ENCODE measurements around the gene GGNBP2.

Gene GGNBP2

DNA sequence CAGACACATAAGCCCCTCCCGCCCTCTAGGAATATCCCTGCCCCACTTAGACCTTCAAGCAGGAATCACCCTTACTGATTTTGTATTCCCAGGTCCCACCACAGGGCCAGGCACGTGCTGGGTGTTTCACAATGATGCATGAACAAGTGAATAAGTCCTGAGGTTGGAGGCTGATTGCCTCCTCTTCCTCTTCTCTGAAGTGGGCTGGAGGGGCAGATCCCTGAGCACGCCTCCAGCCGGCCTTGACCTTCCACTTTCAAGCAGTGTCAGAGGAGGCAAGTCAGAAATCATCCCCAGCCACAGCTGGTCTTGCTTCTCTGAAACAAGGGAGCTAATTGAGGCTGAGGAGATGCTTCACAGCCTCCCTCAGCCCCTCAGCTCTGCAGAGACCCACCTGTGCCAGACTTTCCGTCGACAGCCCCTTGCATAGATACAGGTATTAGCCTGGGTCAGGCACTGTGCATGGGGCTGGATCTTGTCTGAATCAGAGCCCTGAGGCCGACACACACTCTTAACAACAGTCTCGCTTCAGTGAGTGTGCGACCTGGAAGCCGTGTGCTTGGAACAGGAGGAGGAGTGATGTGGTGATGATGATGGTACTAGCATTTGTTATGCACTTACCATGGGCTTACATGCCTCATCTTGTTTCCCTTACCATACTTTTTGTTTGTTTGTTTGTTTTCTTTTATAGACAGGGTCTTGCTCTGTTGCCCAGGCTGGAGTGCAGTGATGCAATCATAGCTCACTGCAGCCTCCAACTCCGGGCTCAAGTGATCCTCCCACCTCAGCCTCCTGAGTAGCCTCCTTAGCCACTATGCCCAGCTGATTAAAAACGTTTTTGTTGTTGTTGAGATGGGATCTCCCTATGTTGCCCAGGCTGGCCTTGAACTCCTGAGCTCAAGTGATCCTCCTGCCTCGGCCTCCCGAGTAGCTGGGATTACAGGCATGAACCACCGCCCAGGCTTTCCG is 71.6 kb downstream of the GGNBP2 start:
- no peak for DNase-seq (ENCODE audit: low read depth)
- no peak overlapping the region for H3K4me3 ChIP-seq (replicated peaks; ENCODE audit: low read depth, low read length)
- TF ChIP-seq, protein P1, sequence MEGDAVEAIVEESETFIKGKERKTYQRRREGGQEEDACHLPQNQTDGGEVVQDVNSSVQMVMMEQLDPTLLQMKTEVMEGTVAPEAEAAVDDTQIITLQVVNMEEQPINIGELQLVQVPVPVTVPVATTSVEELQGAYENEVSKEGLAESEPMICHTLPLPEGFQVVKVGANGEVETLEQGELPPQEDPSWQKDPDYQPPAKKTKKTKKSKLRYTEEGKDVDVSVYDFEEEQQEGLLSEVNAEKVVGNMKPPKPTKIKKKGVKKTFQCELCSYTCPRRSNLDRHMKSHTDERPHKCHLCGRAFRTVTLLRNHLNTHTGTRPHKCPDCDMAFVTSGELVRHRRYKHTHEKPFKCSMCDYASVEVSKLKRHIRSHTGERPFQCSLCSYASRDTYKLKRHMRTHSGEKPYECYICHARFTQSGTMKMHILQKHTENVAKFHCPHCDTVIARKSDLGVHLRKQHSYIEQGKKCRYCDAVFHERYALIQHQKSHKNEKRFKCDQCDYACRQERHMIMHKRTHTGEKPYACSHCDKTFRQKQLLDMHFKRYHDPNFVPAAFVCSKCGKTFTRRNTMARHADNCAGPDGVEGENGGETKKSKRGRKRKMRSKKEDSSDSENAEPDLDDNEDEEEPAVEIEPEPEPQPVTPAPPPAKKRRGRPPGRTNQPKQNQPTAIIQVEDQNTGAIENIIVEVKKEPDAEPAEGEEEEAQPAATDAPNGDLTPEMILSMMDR (IDR thresholded peaks at IDR 0.05; ENCODE audit: low read length, missing control alignments), result no peak

DNA sequence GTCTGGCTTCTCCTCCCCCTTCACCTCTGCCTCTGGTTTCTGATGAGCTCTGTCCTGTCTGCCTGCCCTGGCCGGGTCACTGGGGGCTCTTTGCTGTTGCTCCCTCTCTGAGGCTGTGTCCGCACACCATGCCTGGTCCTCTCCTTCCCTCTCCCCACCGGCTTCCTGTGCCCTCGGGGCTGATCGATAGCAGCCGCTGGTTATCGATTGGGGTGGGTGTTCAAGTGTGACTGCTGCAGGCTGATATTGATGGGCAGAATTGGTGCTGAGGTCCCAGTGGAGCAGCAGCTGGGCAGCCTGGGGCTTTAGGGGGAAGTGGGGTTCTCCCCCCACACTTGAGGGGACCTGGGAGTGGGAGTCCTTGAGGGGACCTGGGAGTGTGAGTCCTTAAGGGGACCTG is 73.1 kb downstream of the GGNBP2 start:
- no peak for DNase-seq (ENCODE audit: low read depth)
- no peak overlapping the region for H3K4me3 ChIP-seq (replicated peaks; ENCODE audit: low read depth, low read length)
- TF ChIP-seq, protein P1 (IDR thresholded peaks at IDR 0.05; ENCODE audit: low read length, missing control alignments), result no peak

DNA sequence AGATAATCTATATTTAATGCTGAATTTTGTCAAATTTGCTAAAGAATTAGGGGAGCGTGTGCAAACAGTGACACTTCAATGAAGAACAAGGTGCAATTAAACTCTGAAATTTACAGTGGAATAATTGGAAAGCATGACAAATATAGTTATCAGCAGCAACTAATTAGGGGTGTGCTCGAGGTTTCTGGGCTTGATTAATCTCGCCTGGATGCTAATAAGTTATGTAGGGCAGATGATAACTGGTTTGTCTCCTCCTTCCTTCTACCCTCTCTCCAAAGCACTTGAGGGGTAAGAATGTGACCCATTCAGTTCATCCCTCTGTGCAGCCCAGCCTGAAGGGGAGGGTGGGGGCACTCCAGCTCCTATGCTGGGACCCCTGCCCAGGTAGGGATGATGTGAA is 78.6 kb downstream of the GGNBP2 start:
- no peak for DNase-seq (ENCODE audit: low read depth)
- TF ChIP-seq, protein P1 (IDR thresholded peaks at IDR 0.05; ENCODE audit: low read length, missing control alignments), result no peak
- H3K4me3 ChIP-seq (replicated peaks; ENCODE audit: low read depth, low read length), result no peak overlapping the region

DNA sequence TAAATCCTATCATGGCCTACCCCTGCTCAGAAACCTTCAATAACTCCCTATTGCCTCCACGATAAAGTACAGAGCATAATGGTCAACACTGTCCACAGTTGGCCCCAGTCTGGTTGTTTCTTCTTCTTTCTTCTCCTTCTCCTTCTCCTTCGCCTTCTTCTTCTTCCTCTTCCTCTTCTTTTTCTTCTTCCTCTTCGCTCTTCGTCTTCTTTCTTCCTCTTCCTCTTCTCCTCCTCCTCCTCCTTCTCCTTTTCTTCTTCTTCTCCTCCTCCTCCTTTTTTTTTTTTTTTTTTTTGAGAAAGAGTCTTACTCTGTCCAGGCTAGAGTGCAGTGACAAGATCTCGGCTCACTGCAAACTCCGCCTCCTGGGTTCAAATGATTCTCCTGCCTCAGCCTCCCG is 80.5 kb downstream of the GGNBP2 start:
- TF ChIP-seq, protein P1 (IDR thresholded peaks at IDR 0.05; ENCODE audit: low read length, missing control alignments), result no peak
- no peak for DNase-seq (ENCODE audit: low read depth)
- no peak overlapping the region for H3K4me3 ChIP-seq (replicated peaks; ENCODE audit: low read depth, low read length)

DNA sequence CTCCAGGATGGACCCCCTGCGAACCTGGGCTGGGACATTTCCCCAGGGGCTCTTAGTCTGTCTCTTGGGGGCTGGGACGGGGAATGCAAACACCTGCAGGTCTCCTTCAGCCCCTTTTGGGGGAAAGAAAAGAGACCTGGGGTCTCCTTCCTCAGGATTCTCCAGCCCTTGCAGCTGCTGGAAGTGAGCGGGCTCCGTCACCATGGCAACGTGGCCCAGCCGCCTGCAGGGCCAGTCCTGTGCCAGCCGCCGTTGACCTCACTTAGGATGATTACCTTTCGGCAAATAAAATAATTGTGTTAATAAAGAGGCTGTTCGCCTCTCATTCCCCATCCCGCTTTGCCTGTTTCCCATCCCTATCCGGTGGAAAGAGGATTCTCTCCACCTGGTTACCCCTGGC is 82.4 kb downstream of the GGNBP2 start:
- DNase-seq (ENCODE audit: low read depth), result no peak
- H3K4me3 ChIP-seq (replicated peaks; ENCODE audit: low read depth, low read length), result no peak overlapping the region
- TF ChIP-seq, protein P1 (IDR thresholded peaks at IDR 0.05; ENCODE audit: low read length, missing control alignments), result no peak

DNA sequence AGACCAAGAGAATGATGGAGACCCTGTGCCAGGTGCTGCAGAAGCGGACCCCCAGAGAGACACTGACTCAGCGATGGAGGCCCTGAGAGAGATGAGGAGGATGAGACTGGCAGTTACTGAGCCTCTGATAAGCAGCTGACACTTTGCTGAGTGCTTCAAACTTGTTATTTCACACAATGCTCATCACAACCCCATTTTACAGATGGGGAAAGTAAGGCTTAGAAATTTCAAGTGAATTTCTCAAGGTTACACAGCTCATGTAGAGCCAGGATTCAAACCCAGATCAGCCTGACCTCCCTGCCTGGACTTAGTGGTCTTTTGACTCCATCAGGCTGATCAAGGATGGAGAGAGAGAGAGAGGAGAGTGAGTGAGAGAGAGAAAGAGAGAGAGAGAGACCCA is 83.9 kb downstream of the GGNBP2 start:
- TF ChIP-seq, protein P1 (IDR thresholded peaks at IDR 0.05; ENCODE audit: low read length, missing control alignments), result no peak
- no peak overlapping the region for H3K4me3 ChIP-seq (replicated peaks; ENCODE audit: low read depth, low read length)
- DNase-seq (ENCODE audit: low read depth), result no peak

All from fibroblast of pulmonary artery (primary cell).